Loucy (cell line): ENCODE results near the gene CPA2.

Experiments used
- H2AFZ ChIP-seq: fragments of 200-600 bp; sonication (generic); 2 replicates; pipeline ENCODE4 v1.6.0; 2016; ENCODE audit warnings: antibody characterized with exemption, mild to moderate bottlenecking, low read length, moderate library complexity
- H3F3A ChIP-seq: fragments of 200-600 bp; 2 replicates; pipeline ENCODE4 v1.6.0; 2016; ENCODE audit warnings: antibody characterized with exemption, low read depth, mild to moderate bottlenecking
- H3K27me3 ChIP-seq: fragments of 200-600 bp; sonication (generic); 2 replicates; pipeline ENCODE4 v1.6.1; 2014; ENCODE audit warnings: low read length, mild to moderate bottlenecking; ENCODE audit not compliant: insufficient read depth, poor library complexity, severe bottlenecking
- H3K36me3 ChIP-seq: fragments of 200-600 bp; sonication (generic); 2 replicates; pipeline ENCODE4 v1.6.1; 2016; ENCODE audit warnings: low read length; ENCODE audit not compliant: insufficient read depth
- H3K4me1 ChIP-seq: fragments of 200-600 bp; sonication (generic); 2 replicates; pipeline ENCODE4 v1.5.1; 2014; ENCODE audit warnings: low read length, mild to moderate bottlenecking; ENCODE audit not compliant: insufficient read depth, poor library complexity, severe bottlenecking
- H3K4me2 ChIP-seq: fragments of 200-600 bp; sonication (generic); 2 replicates; pipeline ENCODE4 v1.6.0; 2014; ENCODE audit warnings: antibody characterized with exemption, low read length, low read depth, mild to moderate bottlenecking; ENCODE audit not compliant: poor library complexity, severe bottlenecking
- H3K4me3 ChIP-seq: fragments of 200-600 bp; sonication (generic); 2 replicates; pipeline ENCODE4 v1.5.1; 2014; ENCODE audit warnings: low read length, mild to moderate bottlenecking, mixed read lengths; ENCODE audit not compliant: poor library complexity, severe bottlenecking
- H3K79me2 ChIP-seq: fragments of 200-600 bp; sonication (generic); 2 replicates; pipeline ENCODE4 v1.6.1; 2014; ENCODE audit warnings: low read length; ENCODE audit not compliant: insufficient read depth
- H3K9ac ChIP-seq: fragments of 200-600 bp; sonication (generic); 2 replicates; pipeline ENCODE4 v1.6.0; 2014; ENCODE audit warnings: mild to moderate bottlenecking, low read depth, low read length, moderate library complexity; ENCODE audit not compliant: poor library complexity, severe bottlenecking
- H3K9me2 ChIP-seq: fragments of 200-600 bp; sonication (generic); replicated peaks from 2 replicates; pipeline ENCODE4 v1.6.1; 2016; ENCODE audit warnings: low read depth, low read length, mixed read lengths
- H3K9me3 ChIP-seq: fragments of 200-600 bp; sonication (generic); 2 replicates; pipeline ENCODE4 v1.6.1; 2014; ENCODE audit warnings: mild to moderate bottlenecking, antibody characterized with exemption, low read length, low read depth; ENCODE audit not compliant: insufficient read depth
- H4K20me1 ChIP-seq: fragments of 200-600 bp; sonication (generic); 2 replicates; pipeline ENCODE4 v1.6.0; 2014; ENCODE audit warnings: antibody characterized with exemption, low read length, mild to moderate bottlenecking; ENCODE audit not compliant: insufficient read depth, poor library complexity, severe bottlenecking
- CTCF ChIP-seq: fragments of 200-600 bp; sonication (generic); conservative IDR thresholded peaks from 2 replicates; pipeline ENCODE4 v1.5.1; 2014; ENCODE audit warnings: mild to moderate bottlenecking, antibody characterized with exemption, low read length
- EZH2phosphoT487 ChIP-seq: fragments of 200-600 bp; IDR thresholded peaks from 2 replicates; pipeline ENCODE4 v1.6.1; 2018; ENCODE audit warnings: antibody characterized with exemption, mild to moderate bottlenecking, moderate library complexity, borderline replicate concordance

CPA2 gene

GRCh38 chr7:130305433-130306042, 38.9 kb downstream of the CPA2 start:
- H3K9ac ChIP-seq = no peak overlapping the region
- no peaks in the 10 kb centered on the region for H3K9me2 ChIP-seq
- no peak overlapping the region for H3K4me3 ChIP-seq
- H3K79me2 ChIP-seq = no peaks in the 10 kb centered on the region
- no peaks in the 10 kb centered on the region for H3K4me1 ChIP-seq
- TF ChIP-seq CTCF (no peak), EZH2phosphoT487 (no peak)
- no peaks in the 10 kb centered on the region for H3K9me3 ChIP-seq
- H4K20me1 ChIP-seq = no peaks in the 10 kb centered on the region
- no peak overlapping the region for H3K4me2 ChIP-seq
- H3K27me3 ChIP-seq = no peaks in the 10 kb centered on the region
- no peaks in the 10 kb centered on the region for H3K36me3 ChIP-seq
- H3F3A ChIP-seq = no peaks in the 10 kb centered on the region
- H2AFZ ChIP-seq = no peak overlapping the region

GRCh38 chr7:130309986-130310385, 43.3 kb downstream of the CPA2 start:
- Histone ChIP-seq H4K20me1 (no peaks in the 10 kb centered on the region), H3K4me1 (no peaks in the 10 kb centered on the region), H2AFZ (no peak overlapping the region), H3K4me3 (no peak overlapping the region), H3K4me2 (no peak overlapping the region), H3K9ac (no peak overlapping the region), H3F3A (no peaks in the 10 kb centered on the region), H3K9me2 (no peaks in the 10 kb centered on the region), H3K27me3 (no peaks in the 10 kb centered on the region), H3K36me3 (no peaks in the 10 kb centered on the region), H3K9me3 (no peaks in the 10 kb centered on the region), H3K79me2 (no peaks in the 10 kb centered on the region)
- TF ChIP-seq EZH2phosphoT487 (no peak), CTCF (no peak)

GRCh38 chr7:130314305-130314704, 47.6 kb downstream of the CPA2 start:
- Histone ChIP-seq H3K4me3 (no peak overlapping the region), H3K27me3 (no peaks in the 10 kb centered on the region), H3K4me2 (no peak overlapping the region), H3K79me2 (no peaks in the 10 kb centered on the region), H3F3A (no peaks in the 10 kb centered on the region), H3K36me3 (no peaks in the 10 kb centered on the region), H3K9ac (no peak overlapping the region), H3K9me2 (no peaks in the 10 kb centered on the region), H3K9me3 (no peaks in the 10 kb centered on the region), H3K4me1 (no peaks in the 10 kb centered on the region), H4K20me1 (no peaks in the 10 kb centered on the region), H2AFZ (no peak overlapping the region)
- TF ChIP-seq EZH2phosphoT487 (no peak), CTCF (no peak)
